HG03439 (cell line): ENCODE results near the gene PTPRF.

Experiments used
- ATAC-seq: cut with Tn5 transposase; IDR thresholded peaks from one replicate; pipeline ENCODE4 v1.9.1; 2021; ENCODE audit warnings: mild to moderate bottlenecking, moderate library complexity; ENCODE audit not compliant: unreplicated experiment

PTPRF gene

DNA sequence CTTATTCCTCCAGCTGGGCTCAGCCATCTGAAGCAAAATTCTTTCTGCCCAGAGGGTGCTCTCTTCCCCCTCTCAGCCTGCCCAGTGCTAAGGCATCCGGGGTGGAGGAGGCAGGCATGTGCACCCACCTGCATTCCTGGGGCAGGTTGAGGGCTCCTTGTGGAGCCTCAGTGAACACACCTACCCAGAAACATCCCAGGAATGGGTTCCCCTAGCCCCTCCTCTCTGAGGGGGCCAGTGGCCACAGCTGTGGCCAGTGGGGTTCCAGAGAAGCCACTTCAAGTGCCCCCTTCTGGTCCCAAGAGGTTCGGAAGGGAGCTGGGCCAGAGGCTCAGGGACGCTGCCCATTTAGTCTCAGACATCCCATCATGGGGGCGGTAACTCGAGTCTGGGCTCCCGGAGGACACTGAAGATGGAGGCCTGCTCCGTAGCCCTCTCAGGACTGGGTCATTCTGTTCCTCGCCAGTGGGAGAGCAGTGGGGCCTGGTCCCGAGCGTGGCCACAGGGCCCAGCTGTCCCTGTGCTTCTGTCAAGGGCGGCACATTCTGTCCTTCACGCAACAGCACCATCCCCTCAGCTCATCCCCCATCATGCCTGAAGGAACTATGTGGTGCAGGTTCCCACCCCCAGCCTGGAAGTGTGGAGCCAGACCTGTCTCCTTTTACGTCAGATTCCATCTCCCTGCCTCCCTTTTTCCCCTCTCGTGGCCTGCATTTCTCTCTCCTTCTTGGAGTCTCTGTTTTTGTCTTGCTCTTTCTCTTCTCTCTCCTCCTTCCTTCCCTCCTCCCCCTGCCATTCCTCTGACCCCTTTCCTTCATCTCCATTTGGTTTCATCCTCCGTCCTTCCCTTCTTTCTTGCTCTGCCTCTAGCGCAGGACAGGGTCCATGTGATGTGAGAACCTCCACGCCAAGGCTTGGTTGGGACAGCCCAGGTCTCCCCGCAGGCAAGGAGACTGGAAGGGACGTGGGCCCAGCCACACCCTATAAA, 69.6 kb downstream of the PTPRF start:
- no peak for ATAC-seq

DNA sequence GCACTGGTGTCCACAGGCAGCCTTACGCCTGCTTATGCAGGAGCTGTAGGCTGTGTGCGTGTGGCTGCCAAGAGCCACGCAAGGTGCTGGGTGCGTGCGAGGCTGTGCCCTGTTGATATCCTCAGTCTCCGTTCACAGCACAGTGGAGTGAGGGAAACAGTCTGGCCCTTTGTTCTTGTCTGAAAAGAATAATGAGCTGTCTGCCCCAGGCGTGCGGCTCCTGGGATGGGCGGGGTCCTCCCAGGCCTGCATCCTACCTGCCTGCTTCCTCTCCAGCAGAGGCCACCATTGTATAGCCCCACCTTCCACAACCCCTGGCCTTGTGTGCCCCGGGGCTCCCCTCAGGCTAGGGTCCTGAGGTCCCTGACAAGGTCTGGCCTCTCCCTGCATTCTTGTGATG, 72.3 kb downstream of the PTPRF start:
- no peak for ATAC-seq

DNA sequence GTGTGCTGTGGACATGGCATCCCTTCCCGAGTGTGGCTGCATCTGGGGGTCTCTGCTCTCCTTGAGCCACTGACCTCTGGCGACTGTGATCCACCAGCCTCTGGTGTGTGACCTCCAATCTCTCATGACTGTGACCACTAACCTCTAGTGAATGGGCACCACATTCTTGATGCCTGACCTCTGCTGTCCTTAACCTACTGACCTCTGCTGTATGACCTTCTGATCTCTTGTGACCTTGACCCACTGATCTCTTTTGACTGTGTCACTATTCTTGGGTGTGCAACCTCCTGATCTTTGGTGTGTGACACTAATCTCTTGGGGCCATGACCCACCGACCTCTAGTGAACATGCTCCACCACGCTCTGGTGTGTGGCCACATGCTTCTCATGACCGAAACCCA, 73.5 kb downstream of the PTPRF start:
- ATAC-seq, result no peak

DNA sequence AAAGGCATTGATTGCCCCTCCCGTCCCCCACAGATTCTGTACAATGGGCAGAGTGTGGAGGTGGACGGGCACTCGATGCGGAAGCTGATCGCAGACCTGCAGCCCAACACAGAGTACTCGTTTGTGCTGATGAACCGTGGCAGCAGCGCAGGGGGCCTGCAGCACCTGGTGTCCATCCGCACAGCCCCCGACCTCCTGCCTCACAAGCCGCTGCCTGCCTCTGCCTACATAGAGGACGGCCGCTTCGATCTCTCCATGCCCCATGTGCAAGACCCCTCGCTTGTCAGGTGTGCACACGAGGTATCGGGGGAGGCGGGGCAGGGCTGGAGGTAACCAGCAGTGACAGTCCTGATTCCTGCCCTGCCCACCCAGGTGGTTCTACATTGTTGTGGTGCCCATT, 74.5 kb downstream of the PTPRF start:
- no peak for ATAC-seq

DNA sequence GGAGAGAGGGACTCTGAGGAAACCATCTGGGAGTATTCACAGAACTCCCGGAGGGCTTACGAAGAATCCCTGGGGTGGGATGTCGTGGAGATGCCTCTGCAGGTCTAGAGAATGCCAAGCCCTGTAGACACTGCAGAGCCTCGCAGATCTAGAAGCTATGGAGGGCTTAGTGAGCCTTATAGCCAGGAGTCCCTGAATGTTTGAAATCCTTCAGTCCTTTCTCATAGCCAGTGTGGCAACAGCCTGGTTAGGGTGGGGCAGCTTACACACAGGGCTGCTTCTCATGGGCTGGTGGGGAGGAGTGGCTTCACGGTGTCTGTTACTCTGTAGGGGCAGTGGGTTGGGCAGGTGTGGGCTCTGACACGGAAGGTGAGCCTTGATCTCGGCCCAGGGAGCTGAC, 75.1 kb downstream of the PTPRF start:
- no peak for ATAC-seq

DNA sequence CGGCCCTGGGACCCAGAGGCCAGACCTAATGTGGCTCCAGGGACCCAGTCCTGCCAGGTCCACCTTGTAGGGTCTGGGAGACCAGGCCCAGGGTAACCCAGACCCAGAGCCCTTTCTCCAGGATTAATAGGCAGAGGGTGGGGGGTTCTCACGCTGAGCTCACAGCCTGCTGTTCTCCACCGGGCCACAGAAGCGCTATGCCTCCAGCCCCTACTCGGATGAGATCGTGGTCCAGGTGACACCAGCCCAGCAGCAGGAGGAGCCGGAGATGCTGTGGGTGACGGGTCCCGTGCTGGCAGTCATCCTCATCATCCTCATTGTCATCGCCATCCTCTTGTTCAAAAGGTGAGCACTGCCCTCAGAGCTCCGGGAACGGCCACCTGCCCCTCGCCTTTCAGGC, 75.9 kb downstream of the PTPRF start:
- ATAC-seq, result no peak

DNA sequence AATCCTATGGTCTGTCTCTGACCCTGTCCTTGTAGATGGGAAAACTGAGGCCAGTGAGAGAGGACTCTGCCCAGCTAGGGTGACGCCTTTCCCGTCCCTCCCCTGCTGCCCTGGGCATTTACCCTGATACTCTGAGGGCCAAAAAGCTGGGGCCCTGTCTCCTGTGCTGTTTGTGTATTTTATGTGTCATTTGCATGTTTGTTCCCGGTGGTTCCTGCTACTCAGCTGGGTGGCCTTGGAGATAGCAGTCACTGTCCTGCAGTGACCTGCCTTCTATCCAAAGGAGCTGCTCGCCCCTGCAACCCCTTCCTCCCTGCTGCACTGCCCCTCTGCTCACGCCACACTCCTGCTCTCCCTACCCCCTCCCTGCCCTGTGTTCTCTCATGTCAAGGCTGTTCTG, 78.1 kb downstream of the PTPRF start:
- no peak for ATAC-seq

DNA sequence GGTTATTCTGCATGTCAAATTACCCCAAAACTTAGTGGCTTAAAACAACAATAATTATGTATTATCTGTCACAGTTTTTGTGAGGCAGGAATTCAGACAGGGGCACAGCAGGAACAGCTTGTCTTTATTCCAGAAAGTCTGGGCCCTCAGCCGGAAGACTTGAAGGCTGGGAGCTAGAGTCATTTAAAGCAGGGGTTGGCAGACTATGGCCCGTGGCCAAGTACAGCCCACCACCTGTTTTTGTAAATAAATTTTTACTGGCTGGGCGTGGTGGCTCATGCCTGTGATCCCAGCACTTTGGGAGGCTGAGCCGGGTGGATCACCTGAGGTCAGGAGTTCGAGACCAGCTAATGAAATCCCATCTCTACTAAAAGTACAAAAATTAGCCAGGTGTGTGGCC, 79.7 kb downstream of the PTPRF start:
- ATAC-seq, result no peak

DNA sequence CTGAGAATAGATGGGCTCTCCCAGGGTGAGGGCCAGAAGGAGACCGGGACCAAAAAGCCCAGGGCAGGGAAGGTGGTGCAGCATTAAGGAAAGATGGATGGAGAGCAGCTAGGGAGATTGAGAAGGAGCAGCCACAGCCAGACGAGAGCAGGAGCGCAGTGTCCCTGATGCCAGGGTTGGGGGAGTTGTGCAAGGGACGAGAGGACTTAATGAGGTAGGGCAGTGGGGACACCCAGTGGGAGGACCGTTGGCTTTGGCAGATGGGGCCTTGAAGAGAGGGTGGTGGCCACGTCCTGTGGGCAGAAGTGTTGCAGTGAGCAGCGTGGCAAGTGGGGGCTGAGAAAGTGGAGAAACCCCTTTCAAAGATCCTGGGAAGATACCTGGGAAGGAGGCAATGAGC, 81.3 kb downstream of the PTPRF start:
- ATAC-seq, result no peak

DNA sequence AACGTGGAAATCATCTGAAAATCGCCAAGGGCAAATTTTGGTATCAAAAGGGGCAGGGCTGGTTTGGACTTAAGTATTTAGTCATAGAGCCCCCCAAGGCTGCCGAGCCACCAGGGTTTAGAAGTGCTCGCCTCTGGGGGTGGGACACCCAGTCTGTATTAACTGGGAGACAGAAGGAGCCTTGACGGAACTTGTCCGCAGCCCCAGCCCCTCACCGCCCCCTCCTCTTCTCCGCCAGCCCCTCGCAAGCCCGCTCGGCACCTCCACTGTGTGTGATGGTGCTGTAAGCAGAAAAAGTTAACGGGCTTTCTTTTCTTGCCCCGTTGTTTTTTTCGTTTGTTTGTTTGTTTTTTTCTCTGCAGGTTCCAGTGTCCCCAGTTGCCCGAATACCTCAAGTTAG, 81.7 kb downstream of the PTPRF start:
- no peak for ATAC-seq

DNA sequence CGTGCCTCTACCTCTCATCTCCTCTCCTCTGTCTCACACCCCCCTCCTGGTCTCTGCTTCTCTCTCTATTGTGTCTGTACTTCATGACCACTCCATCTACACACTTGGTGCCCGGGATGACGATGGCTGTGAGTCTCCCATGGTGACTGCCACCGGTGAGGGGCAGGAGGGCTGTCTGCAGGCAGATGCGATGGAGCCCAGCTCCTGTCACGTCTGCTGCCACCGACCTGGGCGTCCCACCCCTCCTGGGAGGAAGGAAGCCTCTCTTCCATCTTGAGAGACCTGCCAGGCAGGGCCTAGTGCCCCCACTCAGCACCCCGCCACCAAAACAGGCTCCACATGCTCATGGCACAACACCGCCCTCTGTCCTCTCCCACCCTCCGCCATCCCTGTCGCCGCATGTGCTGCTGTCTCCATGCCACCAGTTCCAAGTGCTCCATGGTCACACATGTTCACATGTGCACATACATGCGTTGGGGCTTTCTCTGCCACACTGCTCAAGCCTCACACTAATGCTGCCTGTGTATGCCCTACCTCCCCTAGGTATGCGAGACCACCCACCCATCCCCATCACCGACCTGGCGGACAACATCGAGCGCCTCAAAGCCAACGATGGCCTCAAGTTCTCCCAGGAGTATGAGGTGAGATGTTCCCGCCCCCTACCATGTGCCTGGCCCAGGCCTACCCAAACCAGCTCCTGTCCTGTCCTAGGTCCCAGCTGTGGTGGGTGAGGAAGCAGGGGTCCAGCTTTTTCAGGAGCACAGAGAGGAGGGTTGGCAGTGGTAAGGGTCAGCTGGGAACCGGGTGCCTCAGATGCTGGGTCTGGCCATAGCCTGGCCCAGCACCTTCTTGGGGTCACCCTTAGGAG, 82.6 kb downstream of the PTPRF start:
- no peak for ATAC-seq

DNA sequence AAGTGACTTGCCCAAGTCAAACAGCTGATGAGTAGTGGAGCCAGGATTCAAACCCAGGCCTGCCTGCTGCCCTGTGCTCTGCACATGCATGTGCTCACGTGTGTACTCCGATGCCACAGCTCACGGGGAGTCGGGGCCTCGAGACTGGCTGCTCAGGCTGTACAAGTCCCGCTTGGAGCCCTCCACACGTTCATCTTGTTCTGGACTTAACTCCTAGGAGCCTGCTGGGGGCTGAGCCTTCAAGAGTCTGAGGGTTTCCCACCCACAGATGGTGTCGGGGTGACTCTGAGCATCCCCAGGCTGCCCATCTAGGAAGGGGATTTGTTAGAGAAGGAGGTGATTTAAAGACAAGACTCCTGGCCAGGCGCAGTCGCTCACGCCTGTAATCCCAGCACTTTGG, 83.5 kb downstream of the PTPRF start:
- ATAC-seq, result no peak

DNA sequence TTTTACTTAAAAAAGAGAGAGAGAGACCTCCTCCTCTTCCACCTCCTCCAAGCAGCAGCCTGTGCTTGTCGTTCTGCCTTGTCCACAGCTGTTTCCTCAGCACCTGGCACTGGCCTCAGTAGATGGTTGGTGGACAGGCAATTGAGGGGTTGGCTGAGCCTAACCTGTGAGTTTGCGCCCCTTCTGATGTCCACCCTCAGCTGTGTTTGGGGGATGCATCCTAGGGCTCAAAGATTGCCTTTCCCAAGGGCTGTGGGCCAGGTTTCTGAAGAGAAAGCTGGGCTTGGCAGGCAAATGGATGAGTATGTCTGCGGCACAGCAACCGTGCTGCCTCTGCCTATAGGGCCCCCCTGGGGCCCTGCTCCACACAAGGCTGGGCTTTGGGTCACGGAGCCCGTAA, 84.2 kb downstream of the PTPRF start:
- no peak for ATAC-seq

DNA sequence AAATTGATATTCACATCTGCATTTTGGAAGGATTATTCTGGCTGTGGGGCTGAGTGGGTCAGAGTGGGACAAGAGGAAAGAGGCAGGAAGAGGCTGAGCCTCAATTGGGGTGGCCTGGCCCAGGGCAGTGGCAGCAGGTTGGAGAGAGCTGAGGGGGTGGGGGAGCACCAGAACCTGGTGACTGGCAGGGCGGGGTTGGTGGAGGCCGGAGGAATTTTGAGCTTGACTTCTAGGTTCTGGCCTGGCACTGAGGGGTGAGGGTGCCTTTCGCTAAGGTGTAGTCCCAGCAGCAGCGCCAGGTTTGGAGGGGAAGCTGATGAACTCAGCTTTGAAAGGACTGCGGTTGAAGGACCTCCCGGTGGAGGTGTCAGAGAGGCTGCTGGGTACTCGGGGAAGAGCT, 85.7 kb downstream of the PTPRF start:
- ATAC-seq, result no peak

DNA sequence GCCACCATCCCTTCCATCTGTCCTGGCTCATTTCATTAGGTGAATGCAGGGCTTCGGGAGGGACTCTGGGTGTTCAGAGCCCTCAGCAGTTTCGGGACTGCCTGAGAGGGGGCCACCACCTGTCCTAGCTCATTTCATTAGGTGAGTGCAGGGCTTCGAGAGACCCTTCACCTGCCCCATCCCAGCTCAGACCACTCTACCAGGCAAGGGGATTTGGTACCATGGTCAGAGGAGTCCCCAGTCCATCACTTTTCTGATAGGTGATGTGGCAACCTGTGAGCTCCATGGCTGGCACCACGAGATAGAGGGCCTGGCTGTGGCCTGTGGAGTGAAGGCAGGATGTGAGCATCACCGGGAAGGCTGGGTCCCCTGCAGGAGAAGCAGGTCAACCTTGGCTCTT, 86.3 kb downstream of the PTPRF start:
- ATAC-seq, result no peak

DNA sequence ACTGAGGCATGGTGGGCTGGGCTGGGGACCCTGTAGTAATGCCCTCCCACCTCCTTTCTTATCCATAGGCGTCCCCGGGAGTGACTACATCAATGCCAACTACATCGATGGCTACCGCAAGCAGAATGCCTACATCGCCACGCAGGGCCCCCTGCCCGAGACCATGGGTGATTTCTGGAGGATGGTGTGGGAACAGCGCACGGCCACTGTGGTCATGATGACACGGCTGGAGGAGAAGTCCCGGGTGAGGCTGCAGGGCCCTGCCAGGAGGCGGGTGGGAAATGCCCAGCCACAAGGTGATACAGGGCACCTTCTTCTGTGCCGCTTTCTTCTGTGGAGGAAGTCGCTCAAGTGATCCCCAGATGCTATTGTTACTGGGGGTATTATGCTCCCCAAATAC, 87.0 kb downstream of the PTPRF start:
- no peak for ATAC-seq

DNA sequence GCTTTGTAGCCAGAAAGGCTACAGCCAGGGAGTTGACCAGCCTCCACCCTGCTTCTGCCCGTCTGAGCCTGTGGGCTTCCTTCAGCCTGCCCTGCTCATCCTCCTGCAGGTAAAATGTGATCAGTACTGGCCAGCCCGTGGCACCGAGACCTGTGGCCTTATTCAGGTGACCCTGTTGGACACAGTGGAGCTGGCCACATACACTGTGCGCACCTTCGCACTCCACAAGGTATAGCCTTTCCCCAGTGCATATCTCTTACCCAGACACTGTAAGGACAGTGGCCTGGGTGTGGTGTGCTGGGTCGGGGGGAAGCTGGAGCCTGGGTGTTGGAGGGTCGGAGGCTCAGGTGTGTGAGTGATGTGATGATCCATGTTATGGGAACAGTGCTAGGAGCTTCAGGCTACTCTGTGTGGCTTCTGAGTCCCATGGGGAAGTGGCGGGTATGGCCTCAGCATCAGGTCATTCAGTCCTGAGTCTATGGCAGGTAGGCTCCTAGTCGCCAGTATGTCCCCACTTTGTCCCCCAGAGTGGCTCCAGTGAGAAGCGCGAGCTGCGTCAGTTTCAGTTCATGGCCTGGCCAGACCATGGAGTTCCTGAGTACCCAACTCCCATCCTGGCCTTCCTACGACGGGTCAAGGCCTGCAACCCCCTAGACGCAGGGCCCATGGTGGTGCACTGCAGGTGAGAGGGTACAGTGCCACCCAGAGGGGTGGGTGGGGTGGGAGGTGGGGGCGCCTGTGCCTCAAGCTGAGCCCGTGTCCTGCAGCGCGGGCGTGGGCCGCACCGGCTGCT, 88.0 kb downstream of the PTPRF start:
- no peak for ATAC-seq

DNA sequence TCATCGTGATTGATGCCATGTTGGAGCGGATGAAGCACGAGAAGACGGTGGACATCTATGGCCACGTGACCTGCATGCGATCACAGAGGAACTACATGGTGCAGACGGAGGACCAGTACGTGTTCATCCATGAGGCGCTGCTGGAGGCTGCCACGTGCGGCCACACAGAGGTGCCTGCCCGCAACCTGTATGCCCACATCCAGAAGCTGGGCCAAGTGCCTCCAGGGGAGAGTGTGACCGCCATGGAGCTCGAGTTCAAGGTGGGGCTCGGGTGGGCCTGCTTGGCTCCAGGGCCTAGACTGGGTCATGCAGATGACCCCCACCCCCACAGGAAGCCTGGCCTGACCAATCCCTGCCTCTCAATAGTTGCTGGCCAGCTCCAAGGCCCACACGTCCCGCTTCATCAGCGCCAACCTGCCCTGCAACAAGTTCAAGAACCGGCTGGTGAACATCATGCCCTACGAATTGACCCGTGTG, 88.7 kb downstream of the PTPRF start:
- ATAC-seq, result no peak

DNA sequence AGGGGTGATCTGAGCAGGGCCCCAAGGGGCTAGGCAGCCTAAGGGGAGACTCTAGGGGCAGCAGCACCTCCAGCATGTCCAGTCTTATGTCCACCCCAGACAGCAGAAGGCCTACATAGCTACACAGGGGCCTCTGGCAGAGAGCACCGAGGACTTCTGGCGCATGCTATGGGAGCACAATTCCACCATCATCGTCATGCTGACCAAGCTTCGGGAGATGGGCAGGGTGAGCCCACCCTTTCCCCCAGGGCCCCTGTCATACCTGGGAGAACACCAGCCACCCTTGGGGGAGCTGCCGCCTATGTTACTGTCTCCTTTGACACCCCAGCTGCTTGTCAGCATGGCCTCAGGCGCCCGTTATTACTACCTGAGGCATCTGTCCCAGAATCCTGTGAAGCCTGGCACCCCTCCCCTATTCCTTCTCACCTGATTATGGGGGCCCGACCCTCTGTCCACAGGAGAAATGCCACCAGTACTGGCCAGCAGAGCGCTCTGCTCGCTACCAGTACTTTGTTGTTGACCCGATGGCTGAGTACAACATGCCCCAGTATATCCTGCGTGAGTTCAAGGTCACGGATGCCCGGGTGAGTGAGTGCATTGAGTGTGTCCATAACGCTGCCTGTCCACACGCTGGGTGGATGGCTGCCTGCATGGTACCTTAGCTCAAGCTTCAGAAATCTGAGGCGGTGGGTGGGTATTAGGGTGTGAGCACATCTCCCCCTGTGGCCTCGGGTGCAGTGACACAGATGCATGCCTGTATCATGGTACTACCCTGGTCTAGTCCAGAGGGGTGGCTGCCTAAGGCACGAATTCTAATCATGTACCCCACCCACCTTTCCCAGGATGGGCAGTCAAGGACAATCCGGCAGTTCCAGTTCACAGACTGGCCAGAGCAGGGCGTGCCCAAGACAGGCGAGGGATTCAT, 89.6 kb downstream of the PTPRF start:
- no peak for ATAC-seq

DNA sequence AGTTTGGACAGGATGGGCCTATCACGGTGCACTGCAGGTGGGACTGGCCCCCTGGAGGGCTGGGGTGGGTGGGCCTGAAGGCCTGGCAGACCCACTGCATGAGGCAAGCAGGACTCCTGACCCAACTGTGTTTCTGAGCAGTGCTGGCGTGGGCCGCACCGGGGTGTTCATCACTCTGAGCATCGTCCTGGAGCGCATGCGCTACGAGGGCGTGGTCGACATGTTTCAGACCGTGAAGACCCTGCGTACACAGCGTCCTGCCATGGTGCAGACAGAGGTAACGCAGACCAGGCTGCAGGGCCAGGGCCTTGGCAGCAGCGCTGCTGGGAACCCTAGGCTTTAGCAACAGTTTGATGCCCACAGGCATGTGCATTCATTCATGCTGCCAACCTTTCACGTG, 90.3 kb downstream of the PTPRF start:
- ATAC-seq, result no peak
